ENCODE data around the gene VGLL2.

VGLL2 gene

DNA sequence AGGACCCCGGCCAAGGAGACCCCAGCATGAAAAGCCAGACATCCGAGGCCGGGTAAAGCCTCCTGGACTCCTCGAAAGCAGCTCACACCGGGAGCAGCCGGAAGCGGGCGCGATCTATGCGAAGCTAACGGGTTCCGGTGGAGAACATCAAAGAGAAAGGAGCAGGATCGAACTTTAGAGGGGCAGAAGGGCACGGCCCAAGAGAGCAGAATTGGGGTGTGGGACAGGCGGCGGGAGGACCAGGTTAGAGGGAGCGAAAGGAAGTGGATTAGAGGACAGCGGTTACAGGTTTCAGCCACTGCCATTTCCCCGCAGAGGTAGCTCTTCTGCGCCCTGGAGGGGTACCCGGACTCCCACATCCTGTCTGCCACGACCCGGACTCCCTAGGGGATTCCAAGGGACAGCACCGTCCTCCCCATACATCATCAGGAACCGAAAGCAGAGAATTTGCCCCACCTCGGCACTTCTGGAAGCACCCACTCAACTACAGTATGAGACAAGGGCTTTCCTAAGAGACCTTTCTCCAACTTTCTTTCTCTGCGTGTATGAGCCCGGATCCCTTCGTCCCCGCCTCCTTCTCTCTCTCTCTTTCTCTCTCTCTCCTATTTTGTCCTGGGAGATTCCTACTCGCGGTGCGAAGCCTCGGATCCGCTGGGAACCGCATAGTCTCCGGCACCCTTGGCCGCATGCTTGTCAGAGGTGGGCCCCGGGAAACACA, 507 bp upstream of the VGLL2 start:
- no peak overlapping the region for H3K27ac Mint-ChIP-seq
- DNase-seq (peak; percentile 13 to 63), ATAC-seq (peak; percentile 86)
- H3K9me3 Mint-ChIP-seq: peaks cover 0 to 4% of the 10 kb centered on the region in 2 donors
- peaks cover 27% of the 10 kb centered on the region for H3K4me1 Mint-ChIP-seq
- H3K27me3 Mint-ChIP-seq: peaks cover 86% of the 10 kb centered on the region
- peak overlapping the region; percentile 65 to 70 for H3K4me3 Mint-ChIP-seq

- Mint-ChIP-seq H3K4me3 (peak overlapping the region; percentile 18 to 60), H3K4me1 (peaks cover 32% of the 10 kb centered on the region), H3K9me3 (peaks cover 0 to 4% of the 10 kb centered on the region in 2 donors), H3K27me3 (peaks cover 100% of the 10 kb centered on the region), H3K27ac (no peak overlapping the region)
- ATAC-seq: no peak
- no peak for DNase-seq
These were observed 1.1 kb downstream of the VGLL2 start for GRCh38 chr6:117266257-117267053.

- H3K4me1 Mint-ChIP-seq: peaks cover 35% of the 10 kb centered on the region
These were observed 1.6 kb downstream of the VGLL2 start for GRCh38 chr6:117267054-117267347.

GRCh38 chr6:117267766-117268534, 2.6 kb downstream of the VGLL2 start:
- no peak overlapping the region for H3K4me3 Mint-ChIP-seq
- peaks cover 0 to under 1% of the 10 kb centered on the region in 2 donors for H3K9me3 Mint-ChIP-seq
- H3K4me1 Mint-ChIP-seq: peaks cover 43% of the 10 kb centered on the region
- H3K27ac Mint-ChIP-seq: no peak overlapping the region
- DNase-seq (no peak), ATAC-seq (no peak)
- peaks cover 100% of the 10 kb centered on the region for H3K27me3 Mint-ChIP-seq

More at GRCh38 chr6:117267054-117267347, 1.6 kb downstream of the VGLL2 start:
- Mint-ChIP-seq H3K9me3 (peaks cover 0 to 4% of the 10 kb centered on the region in 2 donors), H3K4me3 (no peak overlapping the region), H3K27ac (no peak overlapping the region), H3K27me3 (peaks cover 100% of the 10 kb centered on the region)
- DNase-seq (no peak), ATAC-seq (no peak)

- ATAC-seq (no peak), DNase-seq (no peak)
- Mint-ChIP-seq H3K4me3 (no peak overlapping the region), H3K27me3 (peaks cover 100% of the 10 kb centered on the region), H3K9me3 (no peaks in the 10 kb centered on the region), H3K4me1 (peaks cover 43% of the 10 kb centered on the region), H3K27ac (no peak overlapping the region)
These were observed 3.6 kb downstream of the VGLL2 start for GRCh38 chr6:117268924-117269323.

GRCh38 chr6:117269638-117270054, 4.3 kb downstream of the VGLL2 start:
- peak overlapping the region in 1 of 2 donors; percentile 17 for H3K4me3 Mint-ChIP-seq
- ATAC-seq: no peak
- H3K27ac Mint-ChIP-seq: no peak overlapping the region
- no peaks in the 10 kb centered on the region for H3K9me3 Mint-ChIP-seq
- peaks cover 36% of the 10 kb centered on the region for H3K4me1 Mint-ChIP-seq
- no peak for DNase-seq
- H3K27me3 Mint-ChIP-seq: peaks cover 100% of the 10 kb centered on the region

DNA sequence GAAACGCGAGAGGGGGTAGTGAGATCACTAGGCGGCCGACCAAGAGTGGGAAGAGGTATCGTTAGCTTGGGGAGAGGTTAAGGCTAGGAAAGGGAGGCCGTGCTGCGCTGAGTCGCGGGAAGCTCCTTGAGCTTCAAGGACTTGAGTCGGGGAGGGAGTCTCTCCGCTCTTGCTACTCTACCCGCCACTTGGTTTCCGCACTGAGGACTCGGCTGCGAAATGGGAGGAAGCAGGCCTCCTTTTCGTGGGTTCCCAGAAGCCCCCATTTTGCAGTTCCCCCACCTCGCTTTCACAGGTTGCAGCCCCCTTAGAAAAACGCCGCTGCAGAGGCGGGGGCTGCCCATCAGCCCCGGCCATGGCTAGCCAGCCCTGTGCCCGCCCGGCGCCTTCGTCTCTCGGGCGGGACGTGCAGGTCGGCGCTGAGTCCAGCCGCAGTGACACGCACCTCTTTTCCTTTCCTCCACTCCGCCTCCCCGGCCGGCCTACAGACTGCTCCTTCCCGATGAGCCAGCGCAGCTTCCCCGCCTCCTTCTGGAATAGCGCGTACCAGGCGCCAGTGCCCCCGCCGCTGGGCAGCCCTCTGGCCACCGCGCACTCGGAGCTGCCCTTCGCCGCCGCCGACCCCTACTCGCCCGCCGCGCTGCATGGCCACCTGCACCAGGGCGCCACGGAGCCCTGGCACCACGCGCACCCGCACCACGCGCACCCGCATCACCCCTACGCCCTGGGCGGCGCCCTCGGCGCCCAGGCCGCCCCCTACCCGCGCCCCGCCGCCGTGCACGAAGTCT, 4.9 kb downstream of the VGLL2 start:
- DNase-seq (no peak), ATAC-seq (peak; percentile 47)
- peak overlapping the region; percentile 43 to 61 for H3K4me3 Mint-ChIP-seq
- no peak overlapping the region for H3K27ac Mint-ChIP-seq
- peaks cover 30% of the 10 kb centered on the region for H3K4me1 Mint-ChIP-seq
- peaks cover 100% of the 10 kb centered on the region for H3K27me3 Mint-ChIP-seq
- no peaks in the 10 kb centered on the region for H3K9me3 Mint-ChIP-seq

DNA sequence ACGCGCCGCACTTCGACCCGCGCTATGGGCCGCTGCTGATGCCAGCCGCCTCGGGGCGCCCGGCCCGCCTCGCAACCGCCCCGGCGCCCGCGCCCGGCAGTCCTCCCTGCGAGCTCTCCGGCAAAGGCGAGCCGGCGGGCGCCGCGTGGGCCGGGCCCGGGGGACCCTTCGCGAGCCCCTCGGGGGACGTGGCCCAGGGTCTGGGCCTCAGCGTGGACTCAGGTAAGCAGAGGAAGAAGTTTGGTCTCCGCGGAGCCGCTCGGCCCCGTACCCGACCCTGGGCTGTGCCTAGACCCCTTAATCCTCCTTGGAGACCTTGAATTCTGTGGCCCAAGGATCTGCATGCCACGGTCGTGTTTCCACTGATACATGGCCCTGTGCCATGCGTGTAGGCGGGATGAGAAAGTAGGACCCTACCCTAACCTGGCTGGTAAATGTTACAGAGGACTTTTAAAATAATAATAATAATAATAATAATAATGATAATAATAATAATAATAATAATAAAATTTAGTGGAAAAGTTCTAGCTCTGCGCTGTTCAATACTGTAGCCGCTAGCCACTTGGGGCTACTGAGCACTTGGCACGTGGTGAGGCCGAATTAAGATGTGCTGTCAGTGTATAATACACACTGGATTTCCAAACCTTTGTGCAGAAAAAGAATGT, 5.6 kb downstream of the VGLL2 start:
- H3K27ac Mint-ChIP-seq: no peak overlapping the region

DNA sequence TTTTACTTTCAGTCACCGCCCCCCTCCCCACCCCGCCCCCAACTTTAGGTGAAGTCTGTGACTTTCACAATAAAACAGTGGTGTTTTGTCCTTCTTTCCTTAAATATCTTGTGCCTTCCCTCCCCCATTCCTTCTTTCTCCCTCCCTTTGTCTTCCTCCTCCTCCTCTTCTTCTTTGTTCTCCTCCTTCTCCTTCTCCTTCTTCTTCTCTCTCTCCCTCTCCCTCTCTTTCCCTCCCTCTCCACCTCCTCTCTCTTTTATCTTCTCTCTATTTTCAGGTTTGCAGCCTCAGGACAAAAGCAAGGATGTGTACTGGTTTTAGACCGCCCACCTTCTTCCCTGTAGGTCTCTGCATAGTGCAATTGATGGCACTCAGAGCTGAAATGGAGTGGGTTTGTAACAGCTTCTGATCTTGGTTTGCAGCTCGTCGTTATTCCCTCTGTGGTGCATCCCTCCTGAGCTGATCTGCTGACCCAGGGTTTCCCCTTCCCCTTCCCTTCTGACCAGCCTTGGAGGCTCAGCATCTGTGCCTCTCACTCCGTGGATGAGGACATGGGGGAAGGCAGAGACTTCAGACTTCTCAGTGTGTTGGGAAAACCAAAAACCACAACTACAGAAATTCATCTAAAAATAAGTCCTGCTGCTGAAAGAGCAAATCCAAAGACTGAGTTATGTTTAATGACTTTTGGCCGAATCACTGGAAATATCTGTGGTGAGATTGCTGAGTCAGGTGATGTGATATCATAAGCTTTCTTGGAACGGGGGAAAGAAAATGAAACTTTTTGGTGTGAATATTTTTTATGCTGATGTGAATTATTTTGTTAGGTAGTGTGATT, 6.9 kb downstream of the VGLL2 start:
- H3K27ac Mint-ChIP-seq: no peak overlapping the region
- ATAC-seq (no peak), DNase-seq (no peak)
- peaks cover 92% of the 10 kb centered on the region for H3K27me3 Mint-ChIP-seq
- no peak overlapping the region for H3K4me3 Mint-ChIP-seq
- no peaks in the 10 kb centered on the region for H3K9me3 Mint-ChIP-seq
- peaks cover 17% of the 10 kb centered on the region for H3K4me1 Mint-ChIP-seq

More for the DNA sequence above, 5.6 kb downstream of the VGLL2 start:
- Mint-ChIP-seq H3K9me3 (no peaks in the 10 kb centered on the region), H3K27me3 (peaks cover 100% of the 10 kb centered on the region), H3K4me3 (no peak overlapping the region), H3K4me1 (peaks cover 22% of the 10 kb centered on the region)
- ATAC-seq: peak; percentile 8
- DNase-seq: no peak

DNA sequence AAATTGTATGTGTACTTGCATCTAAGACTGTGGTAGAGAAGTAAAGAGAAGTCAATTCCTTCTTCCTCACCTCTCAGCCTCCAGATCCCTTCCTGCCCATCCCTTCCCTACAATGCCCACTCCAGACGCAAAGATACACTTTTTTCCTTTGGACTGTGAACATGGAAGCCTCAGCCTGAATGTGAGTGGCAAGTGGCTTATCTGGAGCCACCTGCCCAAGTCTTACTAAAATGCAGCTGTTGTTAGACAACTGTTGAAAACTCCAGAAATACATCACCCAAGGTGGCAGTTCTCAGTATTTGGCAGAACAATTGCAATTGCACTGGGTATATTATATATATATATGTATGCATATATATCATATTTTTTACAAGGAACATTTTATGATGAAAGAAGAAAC, 7.5 kb downstream of the VGLL2 start:
- Mint-ChIP-seq H3K4me1 (peaks cover 17% of the 10 kb centered on the region), H3K4me3 (no peak overlapping the region), H3K9me3 (no peaks in the 10 kb centered on the region), H3K27me3 (peaks cover 85% of the 10 kb centered on the region), H3K27ac (no peak overlapping the region)
- ATAC-seq: no peak
- DNase-seq: no peak

DNA sequence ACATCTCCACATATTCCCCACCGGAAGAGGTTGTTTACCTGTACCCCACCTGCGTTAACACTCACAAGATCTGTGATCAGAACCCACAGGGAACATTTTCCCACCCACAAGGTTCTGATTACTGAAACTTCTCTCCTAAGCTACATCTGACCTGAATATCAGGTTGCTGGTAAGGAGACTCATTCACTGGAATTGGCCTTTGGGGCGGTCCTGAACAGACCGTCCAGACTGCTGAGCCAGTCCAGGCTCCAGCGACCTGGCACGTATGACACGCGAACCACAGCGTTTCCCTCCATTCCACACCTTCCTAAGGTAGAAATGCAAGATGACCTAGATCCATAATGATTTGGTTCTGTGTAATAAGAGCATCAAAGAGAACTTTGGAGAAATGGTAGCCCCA, 9.8 kb downstream of the VGLL2 start:
- H3K4me3 Mint-ChIP-seq: no peak overlapping the region
- H3K27me3 Mint-ChIP-seq: peaks cover 62% of the 10 kb centered on the region
- peaks cover 13% of the 10 kb centered on the region for H3K4me1 Mint-ChIP-seq
- ATAC-seq (no peak), DNase-seq (no peak)
- no peak overlapping the region for H3K27ac Mint-ChIP-seq
- H3K9me3 Mint-ChIP-seq: no peaks in the 10 kb centered on the region

- Mint-ChIP-seq H3K27me3 (peaks cover 57% of the 10 kb centered on the region), H3K4me1 (peaks cover 11% of the 10 kb centered on the region), H3K27ac (no peak overlapping the region)
These were observed 10.4 kb downstream of the VGLL2 start for GRCh38 chr6:117275711-117276110.

DNA sequence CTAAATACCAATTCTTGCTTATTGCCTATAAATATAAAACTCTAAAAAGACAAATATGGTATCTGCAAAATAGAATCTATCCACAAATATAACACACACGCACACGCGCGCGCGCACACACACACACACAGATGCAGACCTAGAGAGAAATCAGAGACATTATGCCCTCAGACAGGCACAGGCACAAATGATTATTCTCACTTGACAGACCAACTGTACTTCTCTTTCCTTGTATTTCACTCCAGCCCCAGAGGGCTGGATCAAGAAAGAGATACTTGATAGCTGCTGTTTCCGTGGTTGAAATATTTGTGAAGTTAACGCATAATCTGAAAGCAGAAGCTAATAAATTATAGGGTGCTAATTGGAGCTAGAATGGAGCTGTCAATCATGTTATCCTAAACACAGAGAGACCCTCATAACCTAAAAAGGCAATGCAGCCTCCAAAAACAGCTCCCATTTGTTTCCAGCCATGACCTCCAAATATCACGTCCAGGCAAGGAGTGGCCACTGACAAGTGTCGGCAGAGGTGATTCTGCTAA, 11.5 kb downstream of the VGLL2 start:
- peaks cover 10% of the 10 kb centered on the region for H3K4me1 Mint-ChIP-seq
- no peaks in the 10 kb centered on the region for H3K9me3 Mint-ChIP-seq
- ATAC-seq (no peak), DNase-seq (no peak)
- H3K4me3 Mint-ChIP-seq: no peak overlapping the region
- H3K27ac Mint-ChIP-seq: no peak overlapping the region
- H3K27me3 Mint-ChIP-seq: peaks cover 46% of the 10 kb centered on the region

More at GRCh38 chr6:117275711-117276110, 10.4 kb downstream of the VGLL2 start:
- Mint-ChIP-seq H3K9me3 (no peaks in the 10 kb centered on the region), H3K4me3 (no peak overlapping the region)
- no peak for ATAC-seq
- no peak for DNase-seq

DNA sequence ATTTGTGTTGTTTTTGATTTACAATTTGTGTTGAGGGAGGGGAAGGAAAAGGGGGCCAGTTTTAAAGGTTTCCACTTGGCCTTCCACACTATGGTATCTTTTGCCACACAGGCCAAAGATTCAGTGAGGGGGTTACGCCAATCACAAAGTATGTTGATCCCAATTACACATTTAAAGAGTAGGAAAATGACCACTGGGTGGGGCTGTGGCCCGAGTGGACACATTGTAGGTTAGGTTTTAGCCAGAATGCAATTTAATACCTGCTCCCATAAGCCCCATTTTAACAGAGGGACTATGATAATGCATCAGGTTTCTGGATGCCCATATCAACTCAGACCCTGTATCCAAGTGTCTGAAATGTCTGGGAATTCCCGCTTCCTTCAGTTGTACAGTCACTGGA, 15.6 kb downstream of the VGLL2 start:
- no peaks in the 10 kb centered on the region for H3K4me1 Mint-ChIP-seq
- ATAC-seq: no peak
- peaks cover 15% of the 10 kb centered on the region for H3K27me3 Mint-ChIP-seq
- no peak overlapping the region for H3K27ac Mint-ChIP-seq
- H3K9me3 Mint-ChIP-seq: peaks cover 0 to 10% of the 10 kb centered on the region in 2 donors
- no peak overlapping the region for H3K4me3 Mint-ChIP-seq
- no peak for DNase-seq

All from stimulated activated naive CD8-positive, alpha-beta T cell treated with anti-CD3 and anti-CD28 coated beads, Interleukin-15, amount 100 ng/mL, for 72 hours (primary cell).